Lung (tissue), 12 donors: ENCODE data around the gene SNAP91. TPM values are rescaled to one million over a fixed set of nuclear protein-coding genes. Genes with fewer than 3 reads are reported as not detected.

Experiments used
- ATAC-seq: fragments of 200-7000 bp; cut with Tn5 transposase; one replicate; pipeline ENCODE4 v1.9.1; 2020; ENCODE audit warnings: moderate number of reproducible peaks; ENCODE audit not compliant: insufficient read depth, low FRiP score
- DNase-seq, 3 donors: peaks; one replicate each; pipeline ENCODE4 v3.0.0-alpha.2; 2013 to 2017
- H3K27ac ChIP-seq, 2 donors: one replicate each; pipeline ENCODE4 v1.5.1; 2013; ENCODE audit warnings: mild to moderate bottlenecking in 2 of 2, moderate library complexity in 2 of 2, control low read depth in 1 of 2, inconsistent platforms in 1 of 2, low read depth in 1 of 2, low read length in 1 of 2
- H3K27me3 ChIP-seq, 3 donors: one replicate each; pipeline ENCODE4 v1.5.1; 2013; ENCODE audit warnings: low read length in 2 of 3; ENCODE audit not compliant: control insufficient read depth in 3 of 3, insufficient read depth in 3 of 3
- H3K36me3 ChIP-seq, 4 donors: one replicate each; pipeline ENCODE4 v1.5.1; 2013; ENCODE audit warnings: low read length in 4 of 4, mild to moderate bottlenecking in 1 of 4, moderate library complexity in 1 of 4; ENCODE audit not compliant: control insufficient read depth in 4 of 4, insufficient read depth in 4 of 4
- H3K4me1 ChIP-seq, 5 donors: one replicate each; pipeline ENCODE4 v1.5.1; 2013; ENCODE audit warnings: low read length in 5 of 5, mild to moderate bottlenecking in 2 of 5, moderate library complexity in 1 of 5; ENCODE audit not compliant: control insufficient read depth in 5 of 5, insufficient read depth in 5 of 5
- H3K4me3 ChIP-seq: one replicate; pipeline ENCODE4 v1.5.1; 2013; ENCODE audit warnings: mild to moderate bottlenecking, control low read depth, moderate library complexity
- H3K9ac ChIP-seq, 2 donors: one replicate each; pipeline ENCODE4 v1.5.1; 2013; ENCODE audit warnings: low read length in 2 of 2, control low read depth in 1 of 2; ENCODE audit not compliant: insufficient read depth in 1 of 2
- H3K9me3 ChIP-seq, 4 donors: one replicate each; pipeline ENCODE4 v1.5.1; 2013; ENCODE audit warnings: low read length in 3 of 4, mild to moderate bottlenecking in 1 of 4, moderate library complexity in 1 of 4; ENCODE audit not compliant: control insufficient read depth in 4 of 4, insufficient read depth in 3 of 4
- CTCF ChIP-seq: IDR thresholded peaks from 2 replicates; pipeline ENCODE4 v1.5.1; 2012; ENCODE audit warnings: mild to moderate bottlenecking; ENCODE audit errors: control extremely low read depth, extremely low read depth
- WGBS, 2 donors: extraction: QIAGEN DNeasy Blood & Tissue Kit; methylation state at CpG; one replicate each; pipeline ENCODE4 v1.1.7; 2013; 5-methylcytosine and 5-hydroxymethylcytosine counted together
- polyA plus RNA-seq, 2 donors: library from polyadenylated mRNA; stranded (reverse); fragments of 200-250 nt; gene quantifications; one replicate each; pipeline ENCODE4 v1.2.1, GENCODE V29; 2013
- total RNA-seq, 2 donors: library from RNA; depleted of rRNA in 1 of 2; stranded (reverse); fragments of >200 nt in 1 of 2; gene quantifications; one replicate each; pipeline ENCODE4 v1.2.1, GENCODE V29; 2014 to 2021
- donor health status: control.
- donor health status: control.
- donor health status: Bipolar disorder and iron deficiency.
- donor health status: healthy.
- donor health status: DM: yes; HTN: yes; CAD: no.

Gene SNAP91
- total and polyA plus RNA-seq, 4 donors = 0.02 to 2.9 TPM; not detected in 2

DNA sequence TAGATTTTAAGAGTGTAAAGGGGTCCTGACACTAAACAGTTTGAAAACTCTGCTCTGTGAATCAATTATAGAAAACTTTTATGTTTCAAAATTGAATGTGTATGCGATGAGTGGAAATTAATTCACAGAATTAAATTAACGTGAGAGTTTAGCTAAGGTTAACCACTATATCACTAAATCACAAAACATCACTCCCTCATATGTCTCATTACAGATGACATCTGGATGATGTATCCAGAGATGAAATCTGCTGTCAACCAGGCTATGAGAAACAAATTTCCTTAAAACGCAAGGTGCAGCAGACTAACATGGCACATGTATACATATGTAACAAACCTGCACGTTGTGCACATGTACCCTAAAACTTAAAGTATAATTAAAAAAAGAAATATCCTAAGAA is 169.2 kb downstream of the SNAP91 start:
- TF ChIP-seq CTCF = no peak
- Histone ChIP-seq H3K27me3 (no peaks in the 10 kb centered on the region), H3K36me3 (no peaks in the 10 kb centered on the region), H3K4me3 (no peak overlapping the region), H3K27ac (no peak overlapping the region), H3K4me1 (no peaks in the 10 kb centered on the region), H3K9ac (no peak overlapping the region), H3K9me3 (no peaks in the 10 kb centered on the region)
- DNase-seq (no peak), ATAC-seq (no peak)
- WGBS, 2 donors = 84 to 85% methylated on average over 4 of the region's 4 CpGs

- ATAC-seq (no peak), DNase-seq (no peak)
- H3K27ac ChIP-seq = no peak overlapping the region
- 76 to 80% methylated on average over 4 of the region's 4 CpGs for WGBS, 2 donors
- H3K4me1 ChIP-seq = no peaks in the 10 kb centered on the region
- H3K27me3 ChIP-seq = no peaks in the 10 kb centered on the region
- no peak overlapping the region for H3K4me3 ChIP-seq
- no peaks in the 10 kb centered on the region for H3K9me3 ChIP-seq
- H3K9ac ChIP-seq = no peak overlapping the region
- no peak for TF ChIP-seq CTCF
- H3K36me3 ChIP-seq = no peaks in the 10 kb centered on the region
Observed at GRCh38 chr6:83536647-83537589, 172.0 kb downstream of the SNAP91 start.

- peak; percentile 41 to 62 (median 52) for DNase-seq
Observed at GRCh38 chr6:83536034-83536646, 172.8 kb downstream of the SNAP91 start.

More at GRCh38 chr6:83536034-83536646, 172.8 kb downstream of the SNAP91 start:
- Histone ChIP-seq H3K36me3 (no peaks in the 10 kb centered on the region), H3K4me3 (no peak overlapping the region), H3K4me1 (no peaks in the 10 kb centered on the region), H3K27ac (no peak overlapping the region), H3K9ac (no peak overlapping the region), H3K27me3 (no peaks in the 10 kb centered on the region), H3K9me3 (no peaks in the 10 kb centered on the region)
- WGBS, 2 donors = 41 to 55% methylated on average over 5 of the region's 5 CpGs
- no peak for ATAC-seq
- no peak for TF ChIP-seq CTCF
